Endothelial cell of umbilical vein (primary cell): Measurements from ENCODE around the gene TIMM29. TPM values are rescaled to one million over a fixed set of nuclear protein-coding genes. Genes with fewer than 3 reads are reported as not detected.

Experiments used
- BruUV-seq: library from RNA; stranded (reverse); fragments of 400-500 nt; replicated peaks from 2 replicates; lab custom pipeline; 2021; lab: Mats Ljungman, UMichigan
- CTCF ChIA-PET: fragments of 300-600, 350-600 bp; sonication (Branson Sonifier 250); formaldehyde crosslinking; loops from one replicate; lab custom pipeline; 2021; ENCODE audit warnings: antibody characterized with exemption, inconsistent platforms; lab: Charles Lee
- POLR2A ChIA-PET: fragments of 300-600, 350-600 bp; sonication (Branson Sonifier 250); formaldehyde crosslinking; loops from one replicate; lab custom pipeline; 2021; ENCODE audit warnings: antibody characterized with exemption, inconsistent platforms; lab: Charles Lee
- DNase-seq: peaks from one replicate; pipeline ENCODE4 v3.0.0-alpha.2; 2011; ENCODE audit warnings: low read depth, low spot score
- FAIRE-seq: peaks from 2 replicates; lab custom pipeline; 2011; peaks lifted over from hg19 to GRCh38; lab: Jason Lieb, UNC
- H2AFZ ChIP-seq: 2 replicates; pipeline ENCODE4 v1.6.0; 2012; ENCODE audit warnings: low read depth, low read length, control low read depth, inconsistent platforms
- H3K27ac ChIP-seq: 2 replicates; pipeline ENCODE4 v1.5.1; 2011; ENCODE audit warnings: low read depth, mild to moderate bottlenecking, control low read depth, low read length, moderate library complexity; ENCODE audit not compliant: insufficient read depth
- H3K27me3 ChIP-seq, 2 experiments: 2 replicates each; pipeline versions ENCODE4 v1.6.0 to v1.6.1; 2011; ENCODE audit warnings: low read length in 2 of 2, mixed read lengths in 1 of 2; ENCODE audit not compliant: control insufficient read depth in 2 of 2, insufficient read depth in 2 of 2
- H3K36me3 ChIP-seq, 2 experiments: 2 replicates in 1 of 2; 3 replicates in 1 of 2; pipeline ENCODE4 v1.5.1; 2011; ENCODE audit warnings: low read length in 2 of 2, mild to moderate bottlenecking in 1 of 2, moderate library complexity in 1 of 2; ENCODE audit not compliant: control insufficient read depth in 2 of 2, insufficient read depth in 2 of 2; ENCODE audit errors: extremely low read depth in 1 of 2
- H3K4me1 ChIP-seq: 3 replicates; pipeline ENCODE4 v1.5.1; 2011; ENCODE audit warnings: mild to moderate bottlenecking, low read length; ENCODE audit not compliant: control insufficient read depth, insufficient read depth; ENCODE audit errors: extremely low read depth
- H3K4me2 ChIP-seq: 2 replicates; pipeline ENCODE4 v1.6.1; 2011; ENCODE audit warnings: low read length, control low read depth, mixed read lengths; ENCODE audit not compliant: insufficient read depth
- H3K4me3 ChIP-seq, 3 experiments: fragments of 200-600 bp in 1 of 3; sonication (generic), shearing (Covaris generic) in 1 of 3; replicated peaks in 1 of 3; 2 replicates each; pipeline ENCODE4 v1.5.1; 2011 to 2016; ENCODE audit warnings: control low read depth in 3 of 3, low read length in 3 of 3, mild to moderate bottlenecking in 2 of 3, inconsistent platforms in 1 of 3, low read depth in 1 of 3, moderate library complexity in 1 of 3; ENCODE audit not compliant: insufficient read depth in 1 of 3
- H3K79me2 ChIP-seq: 2 replicates; pipeline ENCODE4 v1.6.0; 2012; ENCODE audit warnings: low read length, inconsistent platforms; ENCODE audit not compliant: control insufficient read depth, insufficient read depth
- H3K9ac ChIP-seq: replicated peaks from 2 replicates; pipeline ENCODE3; 2011; ENCODE audit warnings: low read length, control low read depth; ENCODE audit not compliant: insufficient read depth; ENCODE audit errors: extremely low read depth
- H3K9me1 ChIP-seq: replicated peaks from 3 replicates; pipeline ENCODE4 v1.6.0; 2011; ENCODE audit warnings: mild to moderate bottlenecking, low read length; ENCODE audit not compliant: control insufficient read depth, insufficient read depth; ENCODE audit errors: extremely low read depth
- H3K9me3 ChIP-seq: replicated peaks from 2 replicates; pipeline ENCODE4 v1.5.1; 2012; ENCODE audit warnings: low read length, inconsistent platforms; ENCODE audit not compliant: control insufficient read depth, insufficient read depth
- H4K20me1 ChIP-seq: replicated peaks from 2 replicates; pipeline ENCODE3; 2011; ENCODE audit warnings: mild to moderate bottlenecking, low read length; ENCODE audit not compliant: control insufficient read depth, insufficient read depth; ENCODE audit errors: extremely low read depth
- CTCF ChIP-seq, 2 donors: IDR thresholded peaks; 1 replicate in 1 of 2; 2 replicates in 1 of 2; pipeline ENCODE4 v1.5.1; 2011; ENCODE audit warnings: low read length in 2 of 2, mild to moderate bottlenecking in 2 of 2, moderate library complexity in 2 of 2, control low read depth in 1 of 2, inconsistent platforms in 1 of 2, low read depth in 1 of 2; ENCODE audit not compliant: insufficient read depth in 1 of 2; ENCODE audit errors: extremely low read depth in 1 of 2
- EZH2 ChIP-seq: IDR thresholded peaks from 2 replicates; pipeline ENCODE4 v1.6.1; 2012; ENCODE audit warnings: borderline replicate concordance, low read depth, mild to moderate bottlenecking, moderate library complexity, low read length, inconsistent platforms; ENCODE audit not compliant: severe bottlenecking
- FOS ChIP-seq: IDR thresholded peaks from 2 replicates; pipeline ENCODE4 v1.6.1; 2011; ENCODE audit warnings: mild to moderate bottlenecking, low read length, moderate library complexity, borderline replicate concordance; ENCODE audit not compliant: insufficient read depth
- GATA2 ChIP-seq: IDR thresholded peaks from 2 replicates; pipeline ENCODE4 v1.7.0; 2011; ENCODE audit warnings: low read depth, mild to moderate bottlenecking, moderate library complexity, mixed read lengths, low read length; ENCODE audit not compliant: insufficient read length, insufficient read depth
- JUN ChIP-seq: IDR thresholded peaks from 2 replicates; pipeline ENCODE4 v1.6.1; 2011; ENCODE audit warnings: borderline replicate concordance, low read depth; ENCODE audit not compliant: insufficient read length, insufficient read depth
- MAX ChIP-seq: IDR thresholded peaks from 2 replicates; pipeline ENCODE4 v1.6.1; 2011; ENCODE audit not compliant: insufficient read depth, insufficient read length
- MYC ChIP-seq: IDR thresholded peaks from one replicate; pipeline ENCODE4 v1.6.1; 2011; ENCODE audit warnings: mild to moderate bottlenecking, low read depth, low read length
- POLR2A ChIP-seq: IDR thresholded peaks from 2 replicates; pipeline ENCODE4 v1.6.1; 2012; ENCODE audit warnings: low read depth, mild to moderate bottlenecking, control low read depth, low read length
- POLR2AphosphoS5 ChIP-seq: IDR thresholded peaks from 2 replicates; pipeline ENCODE4 v1.6.1; 2012; ENCODE audit warnings: low read depth, mild to moderate bottlenecking, control low read depth, low read length, moderate library complexity; ENCODE audit not compliant: insufficient read depth
- dilution Hi-C: fragments of 300-500 bp; cut with MboI; formaldehyde crosslinking; loops from one replicate; pipeline ENCODE4 v1.15.0; 2019; ENCODE audit warnings: low sequenced_read_pairs; ENCODE audit not compliant: extremely low pct_ligation_motif_present
- intact Hi-C: fragments of 100-400 bp; cut with micrococcal nuclease; formaldehyde crosslinking; loops from one replicate; pipeline ENCODE4 v1.10.0; 2022
- polyA plus RNA-seq, 4 experiments: library from polyadenylated mRNA; depleted of rRNA in 3 of 4; stranded (reverse) in 3 of 4; unstranded in 1 of 4; fragments of >200 nt; gene quantifications; 2 replicates each; pipeline versions ENCODE4 v1.2.1 to v1.2.3, GENCODE V29; 2011 to 2012; ENCODE audit warnings: missing spikeins in 1 of 4
- total RNA-seq: library from RNA; stranded (reverse); gene quantifications from 2 replicates; pipeline ENCODE4 v1.2.3, GENCODE V29; 2021

The TIMM29 gene
- total and polyA plus RNA-seq, 2 donors (not counting 3 experiments of a cell fraction or from before 2014, with no cell fraction given): 10.7 to 20.6 TPM

GRCh38 chr19:10882108-10882457 is 46.5 kb upstream of the TIMM29 start:
- no peaks in the 10 kb centered on the region for H3K4me1 ChIP-seq
- H3K27me3 ChIP-seq: no peaks in the 10 kb centered on the region
- H3K36me3 ChIP-seq: no peaks in the 10 kb centered on the region
- intact Hi-C loops: no loop called here
- POLR2A ChIA-PET: no interaction called here
- H3K27ac ChIP-seq: no peak overlapping the region
- no peaks in the 10 kb centered on the region for H3K9me3 ChIP-seq
- CTCF ChIA-PET: interaction anchor here (1.0 to 2.7 kb wide), 4 partner anchors 9 to 24 kb away, joined by 3 to 21 read pairs (median 6); partner anchors contain the start of gene CARM1
- H3K79me2 ChIP-seq: peaks cover 56% of the 10 kb centered on the region
- DNase-seq (no peak), FAIRE-seq (no peak)
- H4K20me1 ChIP-seq: no peaks in the 10 kb centered on the region
- no peak overlapping the region for H3K9ac ChIP-seq
- no peak for TF ChIP-seq GATA2
- TF ChIP-seq JUN: no peak
- TF ChIP-seq FOS: no peak
- TF ChIP-seq MYC: no peak
- TF ChIP-seq POLR2A: no peak
- no peak for TF ChIP-seq MAX
- TF ChIP-seq CTCF (IDR thresholded peaks at IDR 0.05; ENCODE audit: extremely low read depth in 1 of 2, insufficient read depth in 1 of 2, low read depth in 1 of 2, low read length in 2 of 2): no peak
- TF ChIP-seq POLR2AphosphoS5: no peak
- no peak for TF ChIP-seq EZH2
- H3K4me2 ChIP-seq: no peak overlapping the region
- dilution Hi-C loops: no loop called here
- no peaks in the 10 kb centered on the region for H3K9me1 ChIP-seq
- no peak overlapping the region for H3K4me3 ChIP-seq
- H2AFZ ChIP-seq: no peak overlapping the region
- BruUV-seq: no TSS peak
